ENCODE results near the gene RPS15. TPM values are rescaled to one million over a fixed set of nuclear protein-coding genes. Genes with fewer than 3 reads are reported as not detected.

Gene RPS15
- total RNA-seq, 1 experiment from 2014 or later, result 1,862 TPM

DNA sequence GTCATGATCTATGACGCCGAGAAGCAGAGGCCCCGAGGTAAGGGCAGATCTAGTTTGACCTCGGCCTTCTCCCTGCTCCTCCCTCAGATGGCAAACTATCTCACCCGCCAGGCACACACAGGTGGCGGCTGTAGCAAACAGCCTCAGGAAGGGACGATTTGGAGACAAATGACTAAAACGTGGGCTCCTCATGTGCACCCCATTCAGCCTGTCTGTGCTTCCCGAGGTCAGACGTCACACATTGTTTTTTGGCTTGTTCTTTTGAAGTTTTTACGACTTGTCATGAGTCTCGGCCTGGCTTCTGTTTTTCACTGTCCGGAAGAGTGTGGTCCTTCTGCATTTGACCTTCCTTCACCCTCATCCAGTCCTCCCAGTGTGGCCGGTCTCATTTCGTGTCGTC lies 15.8 kb upstream of the RPS15 start:
- H3K27me3 ChIP-seq (ENCODE audit: insufficient read depth, low read length), result no peaks in the 10 kb centered on the region
- H3K4me1 ChIP-seq (ENCODE audit: control insufficient read depth in 1 of 2, insufficient read depth in 2 of 2, low read length in 2 of 2), result no peaks in the 10 kb centered on the region
- H2AFZ ChIP-seq (ENCODE audit: low read depth, low read length, poor library complexity, severe bottlenecking), result no peak overlapping the region
- H3K9me3 ChIP-seq (ENCODE audit: control insufficient read depth in 1 of 2, insufficient read depth in 1 of 2, low read depth in 1 of 2, low read length in 2 of 2), result no peaks in the 10 kb centered on the region
- H3K79me2 ChIP-seq (ENCODE audit: insufficient read depth, low read length), result peaks cover 95% of the 10 kb centered on the region
- H3K36me3 ChIP-seq (ENCODE audit: control insufficient read depth in 1 of 2, insufficient read depth in 2 of 2, low read length in 2 of 2), result peaks cover 52 to 76% of the 10 kb centered on the region in 2 experiments
- POLR2A ChIA-PET, result no interaction called here
- CTCF ChIA-PET, result no interaction called here
- no peaks in the 10 kb centered on the region; the same call in 1 of the 2 replicates for H4K20me1 ChIP-seq (ENCODE audit: insufficient read depth)
- no peak overlapping the region for H3K4me3 ChIP-seq (replicated peaks in 1 of 2; ENCODE audit: low read depth in 1 of 2, low read length in 2 of 2)
- RAD21 ChIA-PET (ENCODE audit: low non-redundant PET in 1 of 2, low total read pairs in 2 of 2, uncharacterized antibody in 2 of 2, unreplicated experiment in 2 of 2), result no interaction called here
- DNase-seq (ENCODE audit: low read depth, low spot score), result no peak
- TF ChIP-seq SP1 (IDR thresholded peaks at IDR 0.05; ENCODE audit: low read depth), result no peak
- TF ChIP-seq ZNF274 (IDR thresholded peaks at IDR 0.05; ENCODE audit: low read depth, low read length), result no peak
- no peak overlapping the region for H3K9ac ChIP-seq (ENCODE audit: low read length)
- no TSS peak for BruUV-seq (replicated peaks)
- intact Hi-C loops (cut with micrococcal nuclease), result no loop called here
- H3K27ac ChIP-seq (ENCODE audit: low read depth, low read length), result no peak overlapping the region; the same call in 1 of the 2 replicates
- H3K9me2 ChIP-seq (ENCODE audit: insufficient read depth), result no peaks in the 10 kb centered on the region
- ATAC-seq, result no peak
- no peak overlapping the region for H3K4me2 ChIP-seq (ENCODE audit: low read length)

DNA sequence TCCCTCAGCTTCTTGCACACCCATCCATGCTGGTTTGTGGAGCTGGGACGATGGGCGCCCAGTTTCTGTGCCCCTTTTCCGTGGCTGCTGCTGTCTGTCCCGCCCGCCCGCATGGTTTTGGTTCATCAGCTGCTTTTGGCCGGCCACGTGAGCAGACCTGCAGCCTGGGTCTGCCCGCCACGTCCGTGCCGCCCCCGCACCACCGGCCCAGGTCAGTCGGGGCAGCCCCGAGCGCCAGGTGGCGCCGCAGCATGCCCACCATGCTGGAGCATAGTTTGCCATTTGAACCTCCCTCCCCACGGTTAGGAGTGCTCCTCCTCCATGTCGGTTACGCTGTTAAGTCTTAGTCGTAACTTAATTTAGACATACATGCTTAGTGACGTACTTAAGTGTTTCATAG lies 15.3 kb upstream of the RPS15 start:
- ATAC-seq, result no peak
- BruUV-seq (replicated peaks), result no TSS peak
- peaks cover 52 to 75% of the 10 kb centered on the region in 2 experiments for H3K36me3 ChIP-seq (ENCODE audit: control insufficient read depth in 1 of 2, insufficient read depth in 2 of 2, low read length in 2 of 2)
- TF ChIP-seq EGR1 (IDR thresholded peaks at IDR 0.05; ENCODE audit: low read depth) (no peak), SIN3A (IDR thresholded peaks at IDR 0.05; ENCODE audit: low read depth) (no peak), JUND (IDR thresholded peaks at IDR 0.05) (no peak), TCF7L2 (IDR thresholded peaks at IDR 0.05; ENCODE audit: borderline replicate concordance, extremely low read depth, insufficient read depth, insufficient read length) (no peak), CEBPB (IDR thresholded peaks at IDR 0.05; ENCODE audit: low read depth) (no peak), SP1 (IDR thresholded peaks at IDR 0.05; ENCODE audit: low read depth) (no peak), YY1 (IDR thresholded peaks at IDR 0.05; ENCODE audit: extremely low read depth, insufficient replicate concordance, low read depth, low read length) (no peak), ELF1 (IDR thresholded peaks at IDR 0.05; ENCODE audit: borderline replicate concordance, low read depth) (no peak), ZFX (IDR thresholded peaks at IDR 0.05) (no peak), EZH2phosphoT487 (IDR thresholded peaks at IDR 0.05; ENCODE audit: borderline replicate concordance) (no peak), POLR2AphosphoS5 (IDR thresholded peaks at IDR 0.05; ENCODE audit: low read depth, low read length) (no peak), RAD21 (IDR thresholded peaks at IDR 0.05; ENCODE audit: low read depth) (no peak)
- TF ChIP-seq, protein P1, sequence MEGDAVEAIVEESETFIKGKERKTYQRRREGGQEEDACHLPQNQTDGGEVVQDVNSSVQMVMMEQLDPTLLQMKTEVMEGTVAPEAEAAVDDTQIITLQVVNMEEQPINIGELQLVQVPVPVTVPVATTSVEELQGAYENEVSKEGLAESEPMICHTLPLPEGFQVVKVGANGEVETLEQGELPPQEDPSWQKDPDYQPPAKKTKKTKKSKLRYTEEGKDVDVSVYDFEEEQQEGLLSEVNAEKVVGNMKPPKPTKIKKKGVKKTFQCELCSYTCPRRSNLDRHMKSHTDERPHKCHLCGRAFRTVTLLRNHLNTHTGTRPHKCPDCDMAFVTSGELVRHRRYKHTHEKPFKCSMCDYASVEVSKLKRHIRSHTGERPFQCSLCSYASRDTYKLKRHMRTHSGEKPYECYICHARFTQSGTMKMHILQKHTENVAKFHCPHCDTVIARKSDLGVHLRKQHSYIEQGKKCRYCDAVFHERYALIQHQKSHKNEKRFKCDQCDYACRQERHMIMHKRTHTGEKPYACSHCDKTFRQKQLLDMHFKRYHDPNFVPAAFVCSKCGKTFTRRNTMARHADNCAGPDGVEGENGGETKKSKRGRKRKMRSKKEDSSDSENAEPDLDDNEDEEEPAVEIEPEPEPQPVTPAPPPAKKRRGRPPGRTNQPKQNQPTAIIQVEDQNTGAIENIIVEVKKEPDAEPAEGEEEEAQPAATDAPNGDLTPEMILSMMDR (IDR thresholded peaks at IDR 0.05 in 2 of 3, conservative IDR thresholded peaks at IDR 0.05 in 1 of 3; ENCODE audit: borderline replicate concordance in 1 of 3, insufficient read depth in 1 of 3, low read depth in 2 of 3, low read length in 2 of 3), result no peak
- TF ChIP-seq, protein P2, sequence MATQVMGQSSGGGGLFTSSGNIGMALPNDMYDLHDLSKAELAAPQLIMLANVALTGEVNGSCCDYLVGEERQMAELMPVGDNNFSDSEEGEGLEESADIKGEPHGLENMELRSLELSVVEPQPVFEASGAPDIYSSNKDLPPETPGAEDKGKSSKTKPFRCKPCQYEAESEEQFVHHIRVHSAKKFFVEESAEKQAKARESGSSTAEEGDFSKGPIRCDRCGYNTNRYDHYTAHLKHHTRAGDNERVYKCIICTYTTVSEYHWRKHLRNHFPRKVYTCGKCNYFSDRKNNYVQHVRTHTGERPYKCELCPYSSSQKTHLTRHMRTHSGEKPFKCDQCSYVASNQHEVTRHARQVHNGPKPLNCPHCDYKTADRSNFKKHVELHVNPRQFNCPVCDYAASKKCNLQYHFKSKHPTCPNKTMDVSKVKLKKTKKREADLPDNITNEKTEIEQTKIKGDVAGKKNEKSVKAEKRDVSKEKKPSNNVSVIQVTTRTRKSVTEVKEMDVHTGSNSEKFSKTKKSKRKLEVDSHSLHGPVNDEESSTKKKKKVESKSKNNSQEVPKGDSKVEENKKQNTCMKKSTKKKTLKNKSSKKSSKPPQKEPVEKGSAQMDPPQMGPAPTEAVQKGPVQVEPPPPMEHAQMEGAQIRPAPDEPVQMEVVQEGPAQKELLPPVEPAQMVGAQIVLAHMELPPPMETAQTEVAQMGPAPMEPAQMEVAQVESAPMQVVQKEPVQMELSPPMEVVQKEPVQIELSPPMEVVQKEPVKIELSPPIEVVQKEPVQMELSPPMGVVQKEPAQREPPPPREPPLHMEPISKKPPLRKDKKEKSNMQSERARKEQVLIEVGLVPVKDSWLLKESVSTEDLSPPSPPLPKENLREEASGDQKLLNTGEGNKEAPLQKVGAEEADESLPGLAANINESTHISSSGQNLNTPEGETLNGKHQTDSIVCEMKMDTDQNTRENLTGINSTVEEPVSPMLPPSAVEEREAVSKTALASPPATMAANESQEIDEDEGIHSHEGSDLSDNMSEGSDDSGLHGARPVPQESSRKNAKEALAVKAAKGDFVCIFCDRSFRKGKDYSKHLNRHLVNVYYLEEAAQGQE (IDR thresholded peaks at IDR 0.05; ENCODE audit: low read depth), result no peak
- TF ChIP-seq, protein P3, sequence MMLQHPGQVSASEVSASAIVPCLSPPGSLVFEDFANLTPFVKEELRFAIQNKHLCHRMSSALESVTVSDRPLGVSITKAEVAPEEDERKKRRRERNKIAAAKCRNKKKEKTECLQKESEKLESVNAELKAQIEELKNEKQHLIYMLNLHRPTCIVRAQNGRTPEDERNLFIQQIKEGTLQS (IDR thresholded peaks at IDR 0.05), result no peak

More for the DNA sequence above, 15.3 kb upstream of the RPS15 start:
- Histone ChIP-seq H3K9me3 (ENCODE audit: control insufficient read depth in 1 of 2, insufficient read depth in 1 of 2, low read depth in 1 of 2, low read length in 2 of 2) (no peaks in the 10 kb centered on the region), H3K4me1 (ENCODE audit: control insufficient read depth in 1 of 2, insufficient read depth in 2 of 2, low read length in 2 of 2) (no peaks in the 10 kb centered on the region), H4K20me1 (ENCODE audit: insufficient read depth) (no peaks in the 10 kb centered on the region), H3K4me3 (replicated peaks in 1 of 2; ENCODE audit: low read depth in 1 of 2, low read length in 2 of 2) (no peak overlapping the region), H3K9ac (ENCODE audit: low read length) (no peak overlapping the region), H3K27me3 (ENCODE audit: insufficient read depth, low read length) (no peaks in the 10 kb centered on the region), H3K79me2 (ENCODE audit: insufficient read depth, low read length) (peaks cover 95% of the 10 kb centered on the region), H3K9me2 (ENCODE audit: insufficient read depth) (no peaks in the 10 kb centered on the region), H2AFZ (ENCODE audit: low read depth, low read length, poor library complexity, severe bottlenecking) (no peak overlapping the region), H3K4me2 (ENCODE audit: low read length) (no peak overlapping the region), H3K27ac (ENCODE audit: low read depth, low read length) (no peak overlapping the region)
- intact Hi-C loops (cut with micrococcal nuclease), result no loop called here
- RAD21 ChIA-PET (ENCODE audit: low non-redundant PET in 1 of 2, low total read pairs in 2 of 2, uncharacterized antibody in 2 of 2, unreplicated experiment in 2 of 2), result no interaction called here
- no peak for DNase-seq (ENCODE audit: low read depth, low spot score)
- POLR2A ChIA-PET, result no interaction called here
- CTCF ChIA-PET, result no interaction called here
